WTC11 (cell line): ENCODE results near the gene GLS. TPM values are rescaled to one million over a fixed set of nuclear protein-coding genes. Genes with fewer than 3 reads are reported as not detected.
A peak's percentile ranks its signal among the peaks of the same experiment; 100 is the strongest.

Experiments used
- ATF2 ChIP-seq: sonication (generic); formaldehyde crosslinking; IDR thresholded peaks from 2 replicates; pipeline ENCODE4 v1.8.1; 2022; ENCODE audit warnings: low read depth, missing genetic modification reagents, borderline replicate concordance
- ATF3 ChIP-seq: sonication (generic); formaldehyde crosslinking; conservative IDR thresholded peaks from 2 replicates; pipeline ENCODE4 v1.8.1; 2022; ENCODE audit warnings: mild to moderate bottlenecking, missing genetic modification reagents
- CREB1 ChIP-seq: sonication (generic); formaldehyde crosslinking; IDR thresholded peaks from 2 replicates; pipeline ENCODE4 v1.8.0; 2023; ENCODE audit warnings: mild to moderate bottlenecking, missing genetic modification reagents
- EMX1 ChIP-seq: fragments of 250-450 bp; sonication (Bioruptor Pico); IDR thresholded peaks from 2 replicates; pipeline ENCODE4 v1.8.0; 2021; ENCODE audit warnings: mild to moderate bottlenecking
- FOXK1 ChIP-seq: sonication (generic); formaldehyde crosslinking; IDR thresholded peaks from 2 replicates; pipeline ENCODE4 v1.8.0; 2022; ENCODE audit warnings: mild to moderate bottlenecking, moderate library complexity, missing genetic modification reagents
- HMGA2 ChIP-seq: fragments of 250-450 bp; sonication (Bioruptor Pico); IDR thresholded peaks from 2 replicates; pipeline ENCODE4 v1.4.0; 2021; ENCODE audit warnings: mild to moderate bottlenecking, moderate library complexity
- IRF2 ChIP-seq: sonication (generic); formaldehyde crosslinking; IDR thresholded peaks from 2 replicates; pipeline ENCODE4 v1.8.0; 2022; ENCODE audit warnings: low read depth, missing genetic modification reagents, borderline replicate concordance
- JAZF1 ChIP-seq: fragments of 250-450 bp; sonication (Bioruptor Pico); IDR thresholded peaks from 2 replicates; pipeline ENCODE4 v1.9.0; 2021; ENCODE audit warnings: moderate library complexity, mild to moderate bottlenecking, inconsistent platforms
- KAT7 ChIP-seq: sonication (generic); formaldehyde crosslinking; IDR thresholded peaks from 2 replicates; pipeline ENCODE4 v1.8.1; 2023; ENCODE audit warnings: missing genetic modification reagents, mild to moderate bottlenecking, borderline replicate concordance
- PRDM15 ChIP-seq: sonication (generic); formaldehyde crosslinking; IDR thresholded peaks from 2 replicates; pipeline ENCODE4 v1.8.0; 2022; ENCODE audit warnings: missing genetic modification reagents
- SMAD3 ChIP-seq: sonication (generic); formaldehyde crosslinking; IDR thresholded peaks from 2 replicates; pipeline ENCODE4 v1.8.0; 2022; ENCODE audit warnings: missing genetic modification reagents, mild to moderate bottlenecking, borderline replicate concordance
- TEAD1 ChIP-seq: sonication (generic); formaldehyde crosslinking; IDR thresholded peaks from 2 replicates; pipeline ENCODE4 v1.8.0; 2022; ENCODE audit warnings: mild to moderate bottlenecking, missing genetic modification reagents
- TP53 ChIP-seq: sonication (generic); formaldehyde crosslinking; IDR thresholded peaks from 2 replicates; pipeline ENCODE4 v1.8.1; 2023; ENCODE audit warnings: mild to moderate bottlenecking, missing genetic modification reagents
- ZBTB21 ChIP-seq: sonication (generic); formaldehyde crosslinking; IDR thresholded peaks from 2 replicates; pipeline ENCODE4 v1.8.1; 2023; ENCODE audit warnings: mild to moderate bottlenecking, missing genetic modification reagents, borderline replicate concordance
- ZNF138 ChIP-seq: sonication (generic); formaldehyde crosslinking; conservative IDR thresholded peaks from 2 replicates; pipeline ENCODE4 v1.8.1; 2022; ENCODE audit warnings: mild to moderate bottlenecking, moderate library complexity, missing genetic modification reagents
- total RNA-seq: library from RNA; stranded (reverse); gene quantifications from 3 replicates; pipeline ENCODE4 v1.2.3, GENCODE V29; 2021
- TF ChIP-seq, protein P1 (sequence below): fragments of 250-450 bp; sonication (Bioruptor Pico); IDR thresholded peaks from 2 replicates; pipeline ENCODE4 v1.9.0; 2021; ENCODE audit warnings: mild to moderate bottlenecking, borderline replicate concordance
- TF ChIP-seq, protein P2 (sequence below): sonication (generic); formaldehyde crosslinking; IDR thresholded peaks from 2 replicates; pipeline ENCODE4 v1.8.0; 2022; ENCODE audit warnings: mild to moderate bottlenecking, missing genetic modification reagents
- TF ChIP-seq, protein P3 (sequence below): sonication (generic); formaldehyde crosslinking; IDR thresholded peaks from 2 replicates; pipeline ENCODE4 v1.8.1; 2022; ENCODE audit warnings: missing genetic modification reagents, borderline replicate concordance
- TF ChIP-seq, protein P4 (sequence below): sonication (generic); formaldehyde crosslinking; IDR thresholded peaks from 2 replicates; pipeline ENCODE4 v1.8.0; 2022; ENCODE audit warnings: mild to moderate bottlenecking, missing genetic modification reagents
- TF ChIP-seq, protein P5 (sequence below): sonication (generic); formaldehyde crosslinking; IDR thresholded peaks from 2 replicates; pipeline ENCODE4 v1.8.0; 2023; ENCODE audit warnings: missing genetic modification reagents, mild to moderate bottlenecking, borderline replicate concordance

Gene GLS
- total RNA-seq, 1 experiment from 2014 or later, result 115 TPM

GRCh38 chr2:190881598-190882410 lies 1.2 kb downstream of the GLS start (continued):
- TF ChIP-seq ZBTB21 (CRISPR knock-in tag), result peak; percentile 67
- no peak for TF ChIP-seq EMX1 (CRISPR knock-in tag)
- TF ChIP-seq SMAD3, result no peak
- TF ChIP-seq ZNF138 (CRISPR knock-in tag), result no peak
- no peak for TF ChIP-seq IRF2 (CRISPR knock-in tag)
- TF ChIP-seq FOXK1 (CRISPR knock-in tag), result no peak
- TF ChIP-seq CREB1 (CRISPR knock-in tag), result no peak
- TF ChIP-seq, protein P1, sequence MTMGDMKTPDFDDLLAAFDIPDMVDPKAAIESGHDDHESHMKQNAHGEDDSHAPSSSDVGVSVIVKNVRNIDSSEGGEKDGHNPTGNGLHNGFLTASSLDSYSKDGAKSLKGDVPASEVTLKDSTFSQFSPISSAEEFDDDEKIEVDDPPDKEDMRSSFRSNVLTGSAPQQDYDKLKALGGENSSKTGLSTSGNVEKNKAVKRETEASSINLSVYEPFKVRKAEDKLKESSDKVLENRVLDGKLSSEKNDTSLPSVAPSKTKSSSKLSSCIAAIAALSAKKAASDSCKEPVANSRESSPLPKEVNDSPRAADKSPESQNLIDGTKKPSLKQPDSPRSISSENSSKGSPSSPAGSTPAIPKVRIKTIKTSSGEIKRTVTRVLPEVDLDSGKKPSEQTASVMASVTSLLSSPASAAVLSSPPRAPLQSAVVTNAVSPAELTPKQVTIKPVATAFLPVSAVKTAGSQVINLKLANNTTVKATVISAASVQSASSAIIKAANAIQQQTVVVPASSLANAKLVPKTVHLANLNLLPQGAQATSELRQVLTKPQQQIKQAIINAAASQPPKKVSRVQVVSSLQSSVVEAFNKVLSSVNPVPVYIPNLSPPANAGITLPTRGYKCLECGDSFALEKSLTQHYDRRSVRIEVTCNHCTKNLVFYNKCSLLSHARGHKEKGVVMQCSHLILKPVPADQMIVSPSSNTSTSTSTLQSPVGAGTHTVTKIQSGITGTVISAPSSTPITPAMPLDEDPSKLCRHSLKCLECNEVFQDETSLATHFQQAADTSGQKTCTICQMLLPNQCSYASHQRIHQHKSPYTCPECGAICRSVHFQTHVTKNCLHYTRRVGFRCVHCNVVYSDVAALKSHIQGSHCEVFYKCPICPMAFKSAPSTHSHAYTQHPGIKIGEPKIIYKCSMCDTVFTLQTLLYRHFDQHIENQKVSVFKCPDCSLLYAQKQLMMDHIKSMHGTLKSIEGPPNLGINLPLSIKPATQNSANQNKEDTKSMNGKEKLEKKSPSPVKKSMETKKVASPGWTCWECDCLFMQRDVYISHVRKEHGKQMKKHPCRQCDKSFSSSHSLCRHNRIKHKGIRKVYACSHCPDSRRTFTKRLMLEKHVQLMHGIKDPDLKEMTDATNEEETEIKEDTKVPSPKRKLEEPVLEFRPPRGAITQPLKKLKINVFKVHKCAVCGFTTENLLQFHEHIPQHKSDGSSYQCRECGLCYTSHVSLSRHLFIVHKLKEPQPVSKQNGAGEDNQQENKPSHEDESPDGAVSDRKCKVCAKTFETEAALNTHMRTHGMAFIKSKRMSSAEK (CRISPR knock-in tag), result no peak
- TF ChIP-seq, protein P2, sequence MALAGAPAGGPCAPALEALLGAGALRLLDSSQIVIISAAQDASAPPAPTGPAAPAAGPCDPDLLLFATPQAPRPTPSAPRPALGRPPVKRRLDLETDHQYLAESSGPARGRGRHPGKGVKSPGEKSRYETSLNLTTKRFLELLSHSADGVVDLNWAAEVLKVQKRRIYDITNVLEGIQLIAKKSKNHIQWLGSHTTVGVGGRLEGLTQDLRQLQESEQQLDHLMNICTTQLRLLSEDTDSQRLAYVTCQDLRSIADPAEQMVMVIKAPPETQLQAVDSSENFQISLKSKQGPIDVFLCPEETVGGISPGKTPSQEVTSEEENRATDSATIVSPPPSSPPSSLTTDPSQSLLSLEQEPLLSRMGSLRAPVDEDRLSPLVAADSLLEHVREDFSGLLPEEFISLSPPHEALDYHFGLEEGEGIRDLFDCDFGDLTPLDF (CRISPR knock-in tag), result no peak
- TF ChIP-seq, protein P3, sequence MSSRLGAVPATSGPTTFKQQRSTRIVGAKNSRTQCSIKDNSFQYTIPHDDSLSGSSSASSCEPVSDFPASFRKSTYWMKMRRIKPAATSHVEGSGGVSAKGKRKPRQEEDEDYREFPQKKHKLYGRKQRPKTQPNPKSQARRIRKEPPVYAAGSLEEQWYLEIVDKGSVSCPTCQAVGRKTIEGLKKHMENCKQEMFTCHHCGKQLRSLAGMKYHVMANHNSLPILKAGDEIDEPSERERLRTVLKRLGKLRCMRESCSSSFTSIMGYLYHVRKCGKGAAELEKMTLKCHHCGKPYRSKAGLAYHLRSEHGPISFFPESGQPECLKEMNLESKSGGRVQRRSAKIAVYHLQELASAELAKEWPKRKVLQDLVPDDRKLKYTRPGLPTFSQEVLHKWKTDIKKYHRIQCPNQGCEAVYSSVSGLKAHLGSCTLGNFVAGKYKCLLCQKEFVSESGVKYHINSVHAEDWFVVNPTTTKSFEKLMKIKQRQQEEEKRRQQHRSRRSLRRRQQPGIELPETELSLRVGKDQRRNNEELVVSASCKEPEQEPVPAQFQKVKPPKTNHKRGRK (CRISPR knock-in tag), result no peak
- no peak for TF ChIP-seq ATF3 (CRISPR knock-in tag)
- no peak for TF ChIP-seq KAT7
- TF ChIP-seq JAZF1 (CRISPR knock-in tag), result no peak
- TF ChIP-seq HMGA2 (CRISPR knock-in tag), result no peak
- no peak for TF ChIP-seq TEAD1
- TF ChIP-seq, protein P4, sequence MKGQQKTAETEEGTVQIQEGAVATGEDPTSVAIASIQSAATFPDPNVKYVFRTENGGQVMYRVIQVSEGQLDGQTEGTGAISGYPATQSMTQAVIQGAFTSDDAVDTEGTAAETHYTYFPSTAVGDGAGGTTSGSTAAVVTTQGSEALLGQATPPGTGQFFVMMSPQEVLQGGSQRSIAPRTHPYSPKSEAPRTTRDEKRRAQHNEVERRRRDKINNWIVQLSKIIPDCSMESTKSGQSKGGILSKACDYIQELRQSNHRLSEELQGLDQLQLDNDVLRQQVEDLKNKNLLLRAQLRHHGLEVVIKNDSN (CRISPR knock-in tag), result peak; percentile 61; the same call in 1 of the 2 replicates
- no peak for TF ChIP-seq PRDM15
- no peak for TF ChIP-seq TP53 (CRISPR knock-in tag)
- TF ChIP-seq, protein P5, sequence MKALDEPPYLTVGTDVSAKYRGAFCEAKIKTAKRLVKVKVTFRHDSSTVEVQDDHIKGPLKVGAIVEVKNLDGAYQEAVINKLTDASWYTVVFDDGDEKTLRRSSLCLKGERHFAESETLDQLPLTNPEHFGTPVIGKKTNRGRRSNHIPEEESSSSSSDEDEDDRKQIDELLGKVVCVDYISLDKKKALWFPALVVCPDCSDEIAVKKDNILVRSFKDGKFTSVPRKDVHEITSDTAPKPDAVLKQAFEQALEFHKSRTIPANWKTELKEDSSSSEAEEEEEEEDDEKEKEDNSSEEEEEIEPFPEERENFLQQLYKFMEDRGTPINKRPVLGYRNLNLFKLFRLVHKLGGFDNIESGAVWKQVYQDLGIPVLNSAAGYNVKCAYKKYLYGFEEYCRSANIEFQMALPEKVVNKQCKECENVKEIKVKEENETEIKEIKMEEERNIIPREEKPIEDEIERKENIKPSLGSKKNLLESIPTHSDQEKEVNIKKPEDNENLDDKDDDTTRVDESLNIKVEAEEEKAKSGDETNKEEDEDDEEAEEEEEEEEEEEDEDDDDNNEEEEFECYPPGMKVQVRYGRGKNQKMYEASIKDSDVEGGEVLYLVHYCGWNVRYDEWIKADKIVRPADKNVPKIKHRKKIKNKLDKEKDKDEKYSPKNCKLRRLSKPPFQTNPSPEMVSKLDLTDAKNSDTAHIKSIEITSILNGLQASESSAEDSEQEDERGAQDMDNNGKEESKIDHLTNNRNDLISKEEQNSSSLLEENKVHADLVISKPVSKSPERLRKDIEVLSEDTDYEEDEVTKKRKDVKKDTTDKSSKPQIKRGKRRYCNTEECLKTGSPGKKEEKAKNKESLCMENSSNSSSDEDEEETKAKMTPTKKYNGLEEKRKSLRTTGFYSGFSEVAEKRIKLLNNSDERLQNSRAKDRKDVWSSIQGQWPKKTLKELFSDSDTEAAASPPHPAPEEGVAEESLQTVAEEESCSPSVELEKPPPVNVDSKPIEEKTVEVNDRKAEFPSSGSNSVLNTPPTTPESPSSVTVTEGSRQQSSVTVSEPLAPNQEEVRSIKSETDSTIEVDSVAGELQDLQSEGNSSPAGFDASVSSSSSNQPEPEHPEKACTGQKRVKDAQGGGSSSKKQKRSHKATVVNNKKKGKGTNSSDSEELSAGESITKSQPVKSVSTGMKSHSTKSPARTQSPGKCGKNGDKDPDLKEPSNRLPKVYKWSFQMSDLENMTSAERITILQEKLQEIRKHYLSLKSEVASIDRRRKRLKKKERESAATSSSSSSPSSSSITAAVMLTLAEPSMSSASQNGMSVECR (CRISPR knock-in tag), result peak; percentile 18; the same call in 1 of the 2 replicates
- TF ChIP-seq ATF2, result no peak
